Stimulated activated naive CD8-positive, alpha-beta T cell treated with anti-CD3 and anti-CD28 coated beads, Interleukin-15, Interleukin-2, amounts not matched to agents 100 U/mL and 50 U/mL, for 24 hours (primary cell): Measurements from ENCODE around the gene MZT1.

Source experiments
- ATAC-seq: fragments of 150-1000 bp; cut with Tn5 transposase; one replicate; pipeline ENCODE4 v1.10.0; 2021
- DNase-seq: peaks from one replicate; pipeline ENCODE4 v3.0.0; 2021

The MZT1 gene

DNA sequence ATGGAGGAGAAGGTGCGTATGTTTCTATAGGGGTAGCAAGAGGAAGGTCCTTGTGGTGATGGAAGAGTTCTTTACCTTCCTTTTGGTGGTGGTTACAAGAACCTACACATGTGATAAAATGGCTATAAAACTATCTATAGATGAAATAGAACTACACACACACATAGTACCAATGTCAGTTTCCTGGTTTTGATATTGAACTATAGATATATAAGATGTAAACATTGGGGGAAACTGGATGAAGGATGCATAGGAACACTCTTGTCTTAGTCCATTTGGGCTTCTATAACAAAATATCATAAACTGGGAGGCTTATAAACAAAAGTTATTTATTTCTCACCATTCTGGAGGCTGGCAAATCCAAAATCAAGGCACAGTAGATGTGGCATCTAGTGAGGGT, 47.1 kb downstream of the MZT1 start:
- DNase-seq = no peak
- ATAC-seq = no peak

DNA sequence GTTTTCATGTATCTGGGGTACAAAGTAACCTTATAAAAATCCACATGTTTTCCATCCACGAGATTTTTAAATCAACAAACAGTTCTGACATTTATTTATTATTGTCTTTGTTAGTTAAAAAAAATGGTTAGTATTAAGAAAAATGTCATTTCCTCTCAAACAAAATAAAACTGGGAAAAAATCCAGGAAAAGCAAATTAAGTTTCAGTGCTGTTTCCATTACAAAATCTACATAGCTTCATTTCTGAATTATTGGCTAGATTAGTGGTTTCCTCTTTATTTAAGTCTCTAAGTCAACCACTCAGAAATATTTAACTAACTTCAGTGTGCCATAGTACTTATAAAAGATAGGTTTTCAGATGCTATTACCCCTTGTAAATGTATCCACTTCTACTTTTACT, 49.1 kb downstream of the MZT1 start:
- ATAC-seq (no peak), DNase-seq (no peak)

DNA sequence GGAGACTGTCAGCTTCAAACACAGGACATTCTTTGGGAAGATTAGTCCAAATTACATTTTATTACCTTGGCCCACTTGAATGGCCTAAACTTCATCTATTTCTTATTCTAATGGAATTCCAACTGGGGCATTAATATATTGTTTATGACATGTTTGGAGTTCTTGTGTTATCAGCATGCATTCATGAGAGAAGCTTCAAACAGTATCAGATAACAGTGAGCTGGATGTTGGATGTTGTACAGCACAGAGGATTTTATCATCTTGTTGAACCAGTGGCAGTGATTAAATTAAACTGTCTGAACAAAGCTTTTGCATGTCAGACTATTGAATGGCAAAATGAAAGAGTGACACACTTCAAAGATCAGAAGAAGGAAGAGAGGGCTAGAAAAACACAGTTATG, 50.0 kb downstream of the MZT1 start:
- ATAC-seq (no peak), DNase-seq (no peak)

DNA sequence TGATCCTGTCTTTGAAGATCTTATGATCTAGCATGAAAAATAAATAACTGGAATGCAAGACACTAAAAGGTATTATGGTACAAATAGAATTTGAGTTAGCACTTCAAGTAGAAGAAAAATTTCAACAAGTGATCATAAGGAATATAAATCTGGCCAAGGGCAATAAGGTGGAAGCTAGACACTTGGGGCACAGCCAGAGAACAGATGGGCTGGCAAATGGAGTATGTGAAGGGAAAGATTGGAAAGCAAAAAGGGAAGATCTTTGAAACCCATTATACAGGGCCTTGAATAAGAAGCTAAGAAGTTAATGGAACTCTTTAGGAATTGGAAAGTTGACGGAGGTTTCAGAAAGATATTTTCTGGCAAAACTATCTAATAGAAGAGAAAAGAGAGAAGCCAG, 61.0 kb downstream of the MZT1 start:
- DNase-seq (no peak), ATAC-seq (no peak)

DNA sequence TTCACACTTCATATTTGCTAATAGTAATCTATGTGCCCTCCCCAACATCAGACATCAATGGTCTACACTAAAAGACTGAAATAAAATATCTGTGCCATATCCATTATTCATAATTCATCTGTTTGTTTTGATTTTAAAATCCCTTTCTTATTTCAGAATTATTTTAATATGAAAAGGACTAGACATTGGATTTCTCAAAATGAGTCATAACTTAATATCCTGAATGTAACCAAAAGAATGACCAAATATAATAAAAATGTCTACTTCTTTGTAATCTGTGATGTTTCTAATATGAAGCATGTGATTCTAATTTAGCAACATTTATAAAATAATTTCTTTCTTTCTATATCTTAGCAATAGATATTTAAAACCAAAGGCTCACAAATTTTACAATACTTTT, 64.9 kb downstream of the MZT1 start:
- ATAC-seq = no peak

More for the DNA sequence above, 64.9 kb downstream of the MZT1 start:
- no peak for DNase-seq
